ENCODE measurements around the gene AP3S2.

The AP3S2 gene

GRCh38 chr15:89830639-89831038 lies 63.2 kb downstream of the AP3S2 start:
- DNase-seq = no peak

GRCh38 chr15:89829616-89830440 lies 64.0 kb downstream of the AP3S2 start:
- DNase-seq = no peak

DNA sequence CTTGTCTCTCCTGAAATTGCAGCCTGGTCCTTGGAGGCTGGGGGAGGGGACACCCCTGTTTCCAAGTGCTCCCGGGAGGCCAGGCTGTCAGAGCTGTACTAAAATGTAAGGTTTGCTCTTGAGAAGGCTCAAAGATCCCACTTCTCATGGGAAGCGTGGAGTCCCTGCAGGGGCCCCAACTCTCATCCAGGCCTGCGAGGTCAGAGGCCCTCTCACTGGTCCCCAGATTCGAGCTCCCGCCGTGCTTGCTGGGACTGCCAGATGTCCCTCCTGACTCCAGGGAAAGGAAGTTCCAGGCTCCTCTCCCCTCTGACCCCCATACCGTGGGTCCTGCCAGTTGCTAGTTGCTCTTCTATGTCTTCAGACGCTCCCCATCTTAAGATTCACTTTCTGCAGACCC lies 64.6 kb downstream of the AP3S2 start:
- no peak for DNase-seq

- no peak for DNase-seq
These were observed 65.3 kb downstream of the AP3S2 start for GRCh38 chr15:89828281-89829145.

GRCh38 chr15:89827829-89828228 lies 66.0 kb downstream of the AP3S2 start:
- no peak for DNase-seq

DNA sequence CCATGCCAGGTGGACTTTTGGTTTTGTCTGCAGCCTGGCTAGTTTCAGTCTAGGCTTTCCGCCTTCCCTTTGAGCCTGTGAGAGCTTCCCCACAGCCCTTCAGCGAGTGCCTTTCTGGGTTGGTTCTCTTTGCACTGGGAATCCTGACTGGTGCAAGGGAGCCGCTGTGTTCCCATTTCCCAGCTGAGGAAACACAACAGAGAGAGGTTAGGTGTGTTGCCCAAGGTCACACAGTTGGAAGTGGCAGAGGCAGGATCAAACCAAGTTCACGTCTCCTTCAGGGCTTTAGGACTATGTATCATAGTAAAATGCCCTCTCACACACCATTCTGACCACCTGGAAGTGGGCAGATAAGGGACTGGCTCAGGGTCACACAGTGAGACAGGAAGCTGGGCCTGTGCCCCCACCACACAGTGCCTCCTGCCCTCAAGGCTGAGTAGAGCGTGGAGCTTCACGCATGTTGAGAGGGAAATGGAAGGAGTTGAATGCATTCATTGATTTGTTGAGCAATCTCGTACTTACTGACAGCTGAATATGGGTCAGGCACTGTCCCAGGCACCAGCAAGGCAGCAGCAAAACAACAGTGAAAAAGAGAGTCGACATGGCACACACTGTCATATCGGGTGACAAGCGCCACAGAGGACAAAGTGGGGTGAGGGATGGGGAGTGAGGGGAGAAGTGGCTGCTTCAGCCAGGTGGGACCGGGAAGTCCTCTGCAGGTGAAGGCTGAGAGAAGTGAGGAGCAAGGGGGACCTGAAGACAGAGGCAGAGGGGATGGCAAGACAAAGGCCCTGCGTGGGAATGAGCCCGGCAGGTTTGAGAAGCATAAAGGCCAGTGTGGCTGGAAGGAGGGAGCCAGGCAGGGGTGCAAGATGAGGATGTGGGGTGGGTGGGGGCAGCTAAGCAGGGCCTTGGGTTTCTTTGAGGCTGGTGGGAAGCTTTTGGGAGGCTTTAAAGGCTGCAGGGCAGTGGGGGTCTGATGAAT lies 66.8 kb downstream of the AP3S2 start:
- DNase-seq = no peak

GRCh38 chr15:89825271-89825940 lies 68.4 kb downstream of the AP3S2 start:
- peak; percentile 6 to 59 for DNase-seq

DNA sequence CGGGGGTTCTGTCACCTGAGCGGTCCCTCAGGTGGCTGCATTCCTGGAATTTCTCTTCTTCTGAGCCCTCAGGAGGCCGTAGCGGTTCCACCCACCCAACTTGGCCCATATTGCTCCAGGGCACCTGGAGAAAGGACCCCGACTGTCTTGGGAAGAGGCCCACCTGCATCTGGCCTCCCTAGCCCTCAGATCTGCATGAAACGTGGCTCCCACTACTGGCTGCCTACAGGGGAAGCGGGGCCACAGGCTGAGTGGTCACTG lies 69.3 kb downstream of the AP3S2 start:
- DNase-seq = no peak

- no peak for DNase-seq
These were observed 69.8 kb downstream of the AP3S2 start for GRCh38 chr15:89823836-89824606.

GRCh38 chr15:89822951-89823711 lies 70.7 kb downstream of the AP3S2 start:
- DNase-seq = peak in 1 of 2 donors; percentile 56

- no peak for DNase-seq
These were observed 71.2 kb downstream of the AP3S2 start for GRCh38 chr15:89822611-89822950.

DNA sequence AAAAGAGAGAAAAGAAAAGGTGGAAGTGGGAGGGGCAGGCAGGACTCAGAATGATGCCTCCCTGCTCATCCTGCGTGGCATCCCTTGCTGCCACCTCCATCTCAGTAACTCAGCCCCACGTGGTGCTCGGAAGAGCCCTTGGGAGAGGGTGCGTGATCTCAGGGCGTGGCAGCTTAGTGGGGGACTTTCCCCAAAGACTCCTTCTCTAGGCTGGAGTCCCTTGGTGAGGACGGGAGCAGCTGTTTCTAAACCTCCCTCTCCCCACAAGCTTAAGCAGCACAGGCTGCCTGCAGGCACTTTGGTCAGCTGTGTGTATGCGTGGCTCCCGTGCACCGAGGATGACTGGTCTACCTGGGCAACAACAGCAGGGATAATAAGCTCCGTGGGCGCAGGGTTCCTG lies 71.8 kb downstream of the AP3S2 start:
- peak in 1 of 2 donors; percentile 44 for DNase-seq

GRCh38 chr15:89820666-89821611 lies 72.9 kb downstream of the AP3S2 start:
- peak in 1 of 2 donors; percentile 79 for DNase-seq

DNA sequence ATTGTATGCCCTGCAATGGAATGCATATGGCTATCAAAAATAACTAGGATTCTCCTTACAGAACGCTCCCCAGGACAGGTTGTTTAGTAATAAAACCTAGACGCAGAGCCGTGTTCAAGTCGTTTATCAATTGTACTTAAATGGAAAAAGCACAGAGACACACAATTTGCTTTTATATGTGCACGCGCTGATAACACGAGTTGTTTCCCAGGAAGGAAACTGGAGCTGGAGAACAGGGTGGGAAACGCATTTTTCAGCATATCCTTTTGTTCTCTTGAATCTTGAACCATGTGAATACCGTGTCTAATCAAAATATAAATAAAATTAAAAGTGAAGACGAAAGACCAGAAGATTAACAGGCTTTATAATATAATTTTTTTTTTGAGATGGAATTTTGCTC lies 75.5 kb downstream of the AP3S2 start:
- no peak for DNase-seq

GRCh38 chr15:89817701-89818280 lies 76.0 kb downstream of the AP3S2 start:
- no peak for DNase-seq

- no peak for DNase-seq
These were observed 78.0 kb downstream of the AP3S2 start for GRCh38 chr15:89815769-89816168.

- no peak for DNase-seq
These were observed 79.6 kb downstream of the AP3S2 start for GRCh38 chr15:89814112-89814742.

- DNase-seq = no peak
These were observed 80.2 kb downstream of the AP3S2 start for GRCh38 chr15:89813381-89814111.
